HEK293 (cell line): ENCODE measurements around the gene TP53BP2.

Experiments used
- CTCF ChIA-PET: fragments of 350-600 bp; formaldehyde crosslinking; extraction: SDS; loops from one replicate; lab custom pipeline; 2021; ENCODE audit warnings: antibody characterized with exemption; lab: Yijun Ruan, JAX
- POLR2A ChIA-PET: fragments of 300-600 bp; formaldehyde crosslinking; extraction: SDS; loops from one replicate; lab custom pipeline; 2020; ENCODE audit warnings: antibody characterized with exemption, inconsistent platforms; lab: Yijun Ruan, JAX
- H3K27ac ChIP-seq: fragments of 200-500 bp; sonication (Bioruptor generic); 2 replicates; pipeline ENCODE4 v1.5.1; 2014; ENCODE audit warnings: low read depth, low read length, control low read depth, inconsistent platforms; ENCODE audit errors: extremely low read depth
- H3K36me3 ChIP-seq, 2 experiments: fragments of 200-500 bp in 1 of 2; sonication (Bioruptor generic) in 1 of 2; 1 replicate in 1 of 2; 2 replicates in 1 of 2; pipeline ENCODE4 v1.5.1; 2014 to 2017; ENCODE audit warnings: inconsistent platforms in 2 of 2, low read length in 2 of 2; ENCODE audit not compliant: control insufficient read depth in 2 of 2, insufficient read depth in 1 of 2
- H3K4me1 ChIP-seq: fragments of 200-500 bp; sonication (Bioruptor generic); 2 replicates; pipeline ENCODE4 v1.5.1; 2014; ENCODE audit warnings: mild to moderate bottlenecking, low read length, inconsistent platforms; ENCODE audit not compliant: control insufficient read depth, insufficient read depth
- H3K4me3 ChIP-seq: 2 replicates; pipeline ENCODE4 v1.5.1; 2011; ENCODE audit warnings: low read depth, mild to moderate bottlenecking, control low read depth, low read length, moderate library complexity
- H3K9me3 ChIP-seq: fragments of 200-500 bp; sonication (Bioruptor generic); 2 replicates; pipeline ENCODE4 v1.5.1; 2014; ENCODE audit warnings: low read depth, low read length, inconsistent platforms; ENCODE audit not compliant: control insufficient read depth, insufficient read depth
- FEZF1 ChIP-seq: fragments of 450-650 bp; formaldehyde crosslinking; IDR thresholded peaks from 2 replicates; pipeline ENCODE4 v1.5.1; 2016; ENCODE audit warnings: missing biosample characterization, missing genetic modification characterization
- GFI1B ChIP-seq: fragments of 450-650 bp; formaldehyde crosslinking; IDR thresholded peaks from 2 replicates; pipeline ENCODE4 v1.5.1; 2016; ENCODE audit warnings: missing biosample characterization, missing genetic modification characterization
- KLF16 ChIP-seq: fragments of 450-650 bp; formaldehyde crosslinking; IDR thresholded peaks from 2 replicates; pipeline ENCODE4 v1.5.1; 2017; ENCODE audit warnings: missing biosample characterization, missing genetic modification characterization
- KLF7 ChIP-seq: fragments of 450-650 bp; formaldehyde crosslinking; IDR thresholded peaks from 2 replicates; pipeline ENCODE4 v1.5.1; 2016; ENCODE audit warnings: missing biosample characterization, missing genetic modification characterization, borderline replicate concordance
- KLF8 ChIP-seq: fragments of 450-650 bp; formaldehyde crosslinking; IDR thresholded peaks from 2 replicates; pipeline ENCODE4 v1.5.1; 2016; ENCODE audit warnings: missing biosample characterization, missing genetic modification characterization
- SALL2 ChIP-seq: fragments of 450-650 bp; formaldehyde crosslinking; IDR thresholded peaks from 2 replicates; pipeline ENCODE4 v1.5.0; 2017; ENCODE audit warnings: missing biosample characterization, mild to moderate bottlenecking, missing genetic modification characterization, borderline replicate concordance
- SP3 ChIP-seq: fragments of 450-650 bp; formaldehyde crosslinking; IDR thresholded peaks from 2 replicates; pipeline ENCODE4 v1.5.1; 2016; ENCODE audit warnings: missing biosample characterization, missing genetic modification characterization
- WT1 ChIP-seq: fragments of 450-650 bp; formaldehyde crosslinking; IDR thresholded peaks from 2 replicates; pipeline ENCODE4 v1.5.1; 2016; ENCODE audit warnings: missing biosample characterization, missing genetic modification characterization
- ZBTB20 ChIP-seq: fragments of 450-650 bp; formaldehyde crosslinking; IDR thresholded peaks from 2 replicates; pipeline ENCODE4 v1.5.1; 2016; ENCODE audit warnings: missing biosample characterization, missing genetic modification characterization
- ZEB2 ChIP-seq: fragments of 450-650 bp; formaldehyde crosslinking; IDR thresholded peaks from 2 replicates; pipeline ENCODE4 v1.5.1; 2016; ENCODE audit warnings: missing biosample characterization, missing genetic modification characterization
- ZNF16 ChIP-seq: fragments of 450-650 bp; formaldehyde crosslinking; IDR thresholded peaks from 2 replicates; pipeline ENCODE4 v1.5.1; 2016; ENCODE audit warnings: low read depth, missing biosample characterization, missing genetic modification characterization
- ZNF169 ChIP-seq: fragments of 450-650 bp; formaldehyde crosslinking; IDR thresholded peaks from 2 replicates; pipeline ENCODE4 v1.5.1; 2016; ENCODE audit warnings: missing biosample characterization, missing genetic modification characterization
- ZNF274 ChIP-seq, 2 experiments: fragments of 200-500 bp in 1 of 2; fragments of 450-650 bp in 1 of 2; sonication (Bioruptor generic) in 1 of 2; formaldehyde crosslinking in 1 of 2; IDR thresholded peaks; 2 replicates each; pipeline versions ENCODE4 v1.5.1 to v1.6.1; 2014 to 2016; ENCODE audit warnings: borderline replicate concordance in 1 of 2, inconsistent platforms in 1 of 2, low read length in 1 of 2, missing biosample characterization in 1 of 2, missing genetic modification characterization in 1 of 2
- ZNF354C ChIP-seq: fragments of 450-650 bp; formaldehyde crosslinking; IDR thresholded peaks from 2 replicates; pipeline ENCODE4 v1.5.1; 2016; ENCODE audit warnings: missing biosample characterization, missing genetic modification characterization, low read depth, borderline replicate concordance
- ZNF488 ChIP-seq: fragments of 450-650 bp; formaldehyde crosslinking; IDR thresholded peaks from 2 replicates; pipeline ENCODE4 v1.5.1; 2016; ENCODE audit warnings: missing biosample characterization, missing genetic modification characterization
- ZNF596 ChIP-seq: fragments of 450-650 bp; IDR thresholded peaks from 2 replicates; pipeline ENCODE4 v1.5.0; 2018; ENCODE audit warnings: missing biosample characterization, mild to moderate bottlenecking, missing genetic modification characterization, moderate library complexity
- ZNF621 ChIP-seq: fragments of 450-650 bp; formaldehyde crosslinking; IDR thresholded peaks from 2 replicates; pipeline ENCODE4 v1.5.1; 2017; ENCODE audit warnings: missing biosample characterization, missing genetic modification characterization
- ZNF704 ChIP-seq: fragments of 450-650 bp; formaldehyde crosslinking; IDR thresholded peaks from 2 replicates; pipeline ENCODE4 v1.5.1; 2016; ENCODE audit warnings: missing biosample characterization, missing genetic modification characterization
- ZNF777 ChIP-seq: fragments of 450-650 bp; formaldehyde crosslinking; IDR thresholded peaks from 2 replicates; pipeline ENCODE4 v1.5.1; 2017; ENCODE audit warnings: missing biosample characterization, missing genetic modification characterization, borderline replicate concordance
- ZSCAN16 ChIP-seq: fragments of 450-650 bp; formaldehyde crosslinking; IDR thresholded peaks from 2 replicates; pipeline ENCODE4 v1.5.1; 2016; ENCODE audit warnings: missing biosample characterization, missing genetic modification characterization
- ZSCAN23 ChIP-seq: fragments of 450-650 bp; formaldehyde crosslinking; IDR thresholded peaks from 2 replicates; pipeline ENCODE4 v1.5.1; 2016; ENCODE audit warnings: missing biosample characterization, missing genetic modification characterization
- TF ChIP-seq, protein P1 (sequence below): fragments of 450-650 bp; formaldehyde crosslinking; IDR thresholded peaks from 2 replicates; pipeline ENCODE4 v1.5.1; 2016; ENCODE audit warnings: missing biosample characterization, missing genetic modification characterization
- TF ChIP-seq, protein P2 (sequence below): fragments of 450-650 bp; formaldehyde crosslinking; IDR thresholded peaks from 2 replicates; pipeline ENCODE4 v1.5.1; 2016; ENCODE audit warnings: missing biosample characterization, missing genetic modification characterization
- TF ChIP-seq, protein P3 (sequence below): fragments of 450-650 bp; formaldehyde crosslinking; IDR thresholded peaks from 2 replicates; pipeline ENCODE4 v1.5.1; 2016; ENCODE audit warnings: missing biosample characterization, missing genetic modification characterization, low read depth
- TF ChIP-seq, protein P4 (sequence below): fragments of 450-650 bp; formaldehyde crosslinking; IDR thresholded peaks from 2 replicates; pipeline ENCODE4 v1.5.1; 2016; ENCODE audit warnings: missing biosample characterization, missing genetic modification characterization, borderline replicate concordance

Gene TP53BP2

DNA sequence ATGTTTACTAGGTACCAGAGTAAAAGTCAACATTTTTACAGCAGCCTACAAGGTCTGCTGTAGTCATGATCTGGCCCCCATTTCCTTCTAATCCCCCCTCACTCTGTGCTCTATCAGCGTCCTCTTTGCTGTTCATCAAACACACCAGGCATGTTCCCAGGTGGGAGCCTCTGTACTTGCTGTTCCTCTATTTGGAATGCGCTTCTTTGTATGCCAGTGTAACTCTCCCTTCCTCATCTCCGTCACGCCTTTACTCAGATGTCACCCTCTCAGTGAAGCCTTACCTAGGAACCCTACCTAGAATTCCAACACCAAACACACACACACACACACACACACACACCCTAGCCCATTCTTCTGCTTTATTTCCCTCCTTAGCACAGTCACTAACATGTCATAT, 21.0 kb downstream of the TP53BP2 start:
- ChIA-PET POLR2A (interaction anchor here (1.0 to 1.3 kb wide), 2 partner anchors 17 to 21 kb away, joined by 3 to 7 read pairs; partner anchors contain the start of gene TP53BP2), CTCF (interaction anchor here (0.6 to 3.5 kb wide), 4 partner anchors 13 to 83 kb away, joined by 3 to 12 read pairs (median 4); no protein-coding TSS in a partner anchor)
- peaks cover 22% of the 10 kb centered on the region for H3K4me1 ChIP-seq
- no peaks in the 10 kb centered on the region for H3K36me3 ChIP-seq
- no peak overlapping the region for H3K27ac ChIP-seq
- H3K9me3 ChIP-seq: no peaks in the 10 kb centered on the region
- H3K4me3 ChIP-seq: no peak overlapping the region
- no peak for TF ChIP-seq ZNF596 (tag by site-specific recombination)
- no peak for TF ChIP-seq SALL2 (tag by site-specific recombination)
- TF ChIP-seq ZSCAN23: no peak
- TF ChIP-seq ZNF274 (IDR thresholded peaks at IDR 0.05; ENCODE audit: low read length): no peak
- no peak for TF ChIP-seq ZNF274 (tag by site-specific recombination; IDR thresholded peaks at IDR 0.05; ENCODE audit: borderline replicate concordance)
- TF ChIP-seq WT1 (tag by site-specific recombination): peak; percentile 17; the same call in 1 of the 2 replicates
- no peak for TF ChIP-seq ZSCAN16
- no peak for TF ChIP-seq KLF16 (tag by site-specific recombination)
- TF ChIP-seq FEZF1 (tag by site-specific recombination): no peak
- no peak for TF ChIP-seq ZNF621 (tag by site-specific recombination)
- no peak for TF ChIP-seq KLF7 (tag by site-specific recombination)
- no peak for TF ChIP-seq ZNF704 (tag by site-specific recombination)
- TF ChIP-seq, protein P1, sequence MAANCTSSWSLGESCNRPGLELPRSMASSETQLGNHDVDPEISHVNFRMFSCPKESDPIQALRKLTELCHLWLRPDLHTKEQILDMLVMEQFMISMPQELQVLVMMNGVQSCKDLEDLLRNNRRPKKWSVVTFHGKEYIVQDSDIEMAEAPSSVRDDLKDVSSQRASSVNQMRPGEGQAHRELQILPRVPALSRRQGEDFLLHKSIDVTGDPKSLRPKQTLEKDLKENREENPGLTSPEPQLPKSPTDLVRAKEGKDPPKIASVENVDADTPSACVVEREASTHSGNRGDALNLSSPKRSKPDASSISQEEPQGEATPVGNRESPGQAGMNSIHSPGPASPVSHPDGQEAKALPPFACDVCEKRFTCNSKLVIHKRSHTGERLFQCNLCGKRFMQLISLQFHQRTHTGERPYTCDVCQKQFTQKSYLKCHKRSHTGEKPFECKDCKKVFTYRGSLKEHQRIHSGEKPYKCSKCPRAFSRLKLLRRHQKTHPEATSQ (tag by site-specific recombination): no peak
- TF ChIP-seq ZNF777: no peak
- TF ChIP-seq ZNF488: no peak
- TF ChIP-seq ZNF169: no peak
- TF ChIP-seq, protein P2, sequence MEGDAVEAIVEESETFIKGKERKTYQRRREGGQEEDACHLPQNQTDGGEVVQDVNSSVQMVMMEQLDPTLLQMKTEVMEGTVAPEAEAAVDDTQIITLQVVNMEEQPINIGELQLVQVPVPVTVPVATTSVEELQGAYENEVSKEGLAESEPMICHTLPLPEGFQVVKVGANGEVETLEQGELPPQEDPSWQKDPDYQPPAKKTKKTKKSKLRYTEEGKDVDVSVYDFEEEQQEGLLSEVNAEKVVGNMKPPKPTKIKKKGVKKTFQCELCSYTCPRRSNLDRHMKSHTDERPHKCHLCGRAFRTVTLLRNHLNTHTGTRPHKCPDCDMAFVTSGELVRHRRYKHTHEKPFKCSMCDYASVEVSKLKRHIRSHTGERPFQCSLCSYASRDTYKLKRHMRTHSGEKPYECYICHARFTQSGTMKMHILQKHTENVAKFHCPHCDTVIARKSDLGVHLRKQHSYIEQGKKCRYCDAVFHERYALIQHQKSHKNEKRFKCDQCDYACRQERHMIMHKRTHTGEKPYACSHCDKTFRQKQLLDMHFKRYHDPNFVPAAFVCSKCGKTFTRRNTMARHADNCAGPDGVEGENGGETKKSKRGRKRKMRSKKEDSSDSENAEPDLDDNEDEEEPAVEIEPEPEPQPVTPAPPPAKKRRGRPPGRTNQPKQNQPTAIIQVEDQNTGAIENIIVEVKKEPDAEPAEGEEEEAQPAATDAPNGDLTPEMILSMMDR (tag by site-specific recombination): no peak
- TF ChIP-seq ZNF16 (tag by site-specific recombination): no peak
- TF ChIP-seq ZBTB20 (tag by site-specific recombination): peak; percentile 26; the same call in 1 of the 2 replicates
- TF ChIP-seq KLF8 (tag by site-specific recombination): no peak
- no peak for TF ChIP-seq ZNF354C (tag by site-specific recombination)
- TF ChIP-seq GFI1B: no peak
- TF ChIP-seq ZEB2 (tag by site-specific recombination): no peak
- TF ChIP-seq, protein P3, sequence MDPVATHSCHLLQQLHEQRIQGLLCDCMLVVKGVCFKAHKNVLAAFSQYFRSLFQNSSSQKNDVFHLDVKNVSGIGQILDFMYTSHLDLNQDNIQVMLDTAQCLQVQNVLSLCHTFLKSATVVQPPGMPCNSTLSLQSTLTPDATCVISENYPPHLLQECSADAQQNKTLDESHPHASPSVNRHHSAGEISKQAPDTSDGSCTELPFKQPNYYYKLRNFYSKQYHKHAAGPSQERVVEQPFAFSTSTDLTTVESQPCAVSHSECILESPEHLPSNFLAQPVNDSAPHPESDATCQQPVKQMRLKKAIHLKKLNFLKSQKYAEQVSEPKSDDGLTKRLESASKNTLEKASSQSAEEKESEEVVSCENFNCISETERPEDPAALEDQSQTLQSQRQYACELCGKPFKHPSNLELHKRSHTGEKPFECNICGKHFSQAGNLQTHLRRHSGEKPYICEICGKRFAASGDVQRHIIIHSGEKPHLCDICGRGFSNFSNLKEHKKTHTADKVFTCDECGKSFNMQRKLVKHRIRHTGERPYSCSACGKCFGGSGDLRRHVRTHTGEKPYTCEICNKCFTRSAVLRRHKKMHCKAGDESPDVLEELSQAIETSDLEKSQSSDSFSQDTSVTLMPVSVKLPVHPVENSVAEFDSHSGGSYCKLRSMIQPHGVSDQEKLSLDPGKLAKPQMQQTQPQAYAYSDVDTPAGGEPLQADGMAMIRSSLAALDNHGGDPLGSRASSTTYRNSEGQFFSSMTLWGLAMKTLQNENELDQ (tag by site-specific recombination): no peak
- no peak for TF ChIP-seq SP3 (tag by site-specific recombination)
- TF ChIP-seq, protein P4, sequence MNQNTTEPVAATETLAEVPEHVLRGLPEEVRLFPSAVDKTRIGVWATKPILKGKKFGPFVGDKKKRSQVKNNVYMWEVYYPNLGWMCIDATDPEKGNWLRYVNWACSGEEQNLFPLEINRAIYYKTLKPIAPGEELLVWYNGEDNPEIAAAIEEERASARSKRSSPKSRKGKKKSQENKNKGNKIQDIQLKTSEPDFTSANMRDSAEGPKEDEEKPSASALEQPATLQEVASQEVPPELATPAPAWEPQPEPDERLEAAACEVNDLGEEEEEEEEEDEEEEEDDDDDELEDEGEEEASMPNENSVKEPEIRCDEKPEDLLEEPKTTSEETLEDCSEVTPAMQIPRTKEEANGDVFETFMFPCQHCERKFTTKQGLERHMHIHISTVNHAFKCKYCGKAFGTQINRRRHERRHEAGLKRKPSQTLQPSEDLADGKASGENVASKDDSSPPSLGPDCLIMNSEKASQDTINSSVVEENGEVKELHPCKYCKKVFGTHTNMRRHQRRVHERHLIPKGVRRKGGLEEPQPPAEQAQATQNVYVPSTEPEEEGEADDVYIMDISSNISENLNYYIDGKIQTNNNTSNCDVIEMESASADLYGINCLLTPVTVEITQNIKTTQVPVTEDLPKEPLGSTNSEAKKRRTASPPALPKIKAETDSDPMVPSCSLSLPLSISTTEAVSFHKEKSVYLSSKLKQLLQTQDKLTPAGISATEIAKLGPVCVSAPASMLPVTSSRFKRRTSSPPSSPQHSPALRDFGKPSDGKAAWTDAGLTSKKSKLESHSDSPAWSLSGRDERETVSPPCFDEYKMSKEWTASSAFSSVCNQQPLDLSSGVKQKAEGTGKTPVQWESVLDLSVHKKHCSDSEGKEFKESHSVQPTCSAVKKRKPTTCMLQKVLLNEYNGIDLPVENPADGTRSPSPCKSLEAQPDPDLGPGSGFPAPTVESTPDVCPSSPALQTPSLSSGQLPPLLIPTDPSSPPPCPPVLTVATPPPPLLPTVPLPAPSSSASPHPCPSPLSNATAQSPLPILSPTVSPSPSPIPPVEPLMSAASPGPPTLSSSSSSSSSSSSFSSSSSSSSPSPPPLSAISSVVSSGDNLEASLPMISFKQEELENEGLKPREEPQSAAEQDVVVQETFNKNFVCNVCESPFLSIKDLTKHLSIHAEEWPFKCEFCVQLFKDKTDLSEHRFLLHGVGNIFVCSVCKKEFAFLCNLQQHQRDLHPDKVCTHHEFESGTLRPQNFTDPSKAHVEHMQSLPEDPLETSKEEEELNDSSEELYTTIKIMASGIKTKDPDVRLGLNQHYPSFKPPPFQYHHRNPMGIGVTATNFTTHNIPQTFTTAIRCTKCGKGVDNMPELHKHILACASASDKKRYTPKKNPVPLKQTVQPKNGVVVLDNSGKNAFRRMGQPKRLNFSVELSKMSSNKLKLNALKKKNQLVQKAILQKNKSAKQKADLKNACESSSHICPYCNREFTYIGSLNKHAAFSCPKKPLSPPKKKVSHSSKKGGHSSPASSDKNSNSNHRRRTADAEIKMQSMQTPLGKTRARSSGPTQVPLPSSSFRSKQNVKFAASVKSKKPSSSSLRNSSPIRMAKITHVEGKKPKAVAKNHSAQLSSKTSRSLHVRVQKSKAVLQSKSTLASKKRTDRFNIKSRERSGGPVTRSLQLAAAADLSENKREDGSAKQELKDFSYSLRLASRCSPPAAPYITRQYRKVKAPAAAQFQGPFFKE: no peak
